Glutamatergic neuron (in vitro differentiated cells): Measurements from ENCODE around the gene HOXD3. TPM values are rescaled to one million over a fixed set of nuclear protein-coding genes. Genes with fewer than 3 reads are reported as not detected.
A peak's percentile ranks its signal among the peaks of the same experiment; 100 is the strongest.

Experiments used
- DNase-seq: peaks from one replicate; pipeline ENCODE4 v3.0.0; 2022
- H3K27ac Mint-ChIP-seq: one replicate; pipeline ENCODE4 v1.8.0; 2020; ENCODE audit warnings: mild to moderate bottlenecking, mixed read lengths, inconsistent platforms; ENCODE audit not compliant: unreplicated experiment
- H3K27me3 Mint-ChIP-seq: one replicate; pipeline ENCODE4 v1.8.0; 2020; ENCODE audit warnings: mild to moderate bottlenecking, moderate library complexity, mixed read lengths, inconsistent platforms; ENCODE audit not compliant: unreplicated experiment
- H3K36me3 Mint-ChIP-seq: one replicate; pipeline ENCODE4 v1.8.0; 2020; ENCODE audit warnings: mild to moderate bottlenecking, mixed read lengths, inconsistent platforms; ENCODE audit not compliant: unreplicated experiment
- H3K4me1 Mint-ChIP-seq: one replicate; pipeline ENCODE4 v1.8.0; 2020; ENCODE audit warnings: mild to moderate bottlenecking, low read depth, mixed read lengths, inconsistent platforms; ENCODE audit not compliant: unreplicated experiment
- H3K4me3 Mint-ChIP-seq: one replicate; pipeline ENCODE4 v1.8.0; 2020; ENCODE audit warnings: mild to moderate bottlenecking, mixed read lengths, inconsistent platforms; ENCODE audit not compliant: unreplicated experiment
- H3K9me3 Mint-ChIP-seq: one replicate; pipeline ENCODE4 v1.8.0; 2020; ENCODE audit warnings: mild to moderate bottlenecking, moderate library complexity, mixed read lengths, inconsistent platforms; ENCODE audit not compliant: unreplicated experiment
- CTCF ChIP-seq: fragments of 200-600 bp; sonication (generic); IDR thresholded peaks from one replicate; pipeline ENCODE4 v1.5.0; 2021; ENCODE audit not compliant: partially characterized antibody, unreplicated experiment
- total RNA-seq: library from RNA; stranded (reverse); fragmentation: NEBNext Ultra II Directional; extraction: Animal tissue kit (Norgen Biotek cat#: 25700); gene quantifications from one replicate; pipeline ENCODE4 v1.2.1, GENCODE V29; 2021; ENCODE audit not compliant: unreplicated experiment

The HOXD3 gene
- total RNA-seq, 1 donor from 2014 or later = not detected

DNA sequence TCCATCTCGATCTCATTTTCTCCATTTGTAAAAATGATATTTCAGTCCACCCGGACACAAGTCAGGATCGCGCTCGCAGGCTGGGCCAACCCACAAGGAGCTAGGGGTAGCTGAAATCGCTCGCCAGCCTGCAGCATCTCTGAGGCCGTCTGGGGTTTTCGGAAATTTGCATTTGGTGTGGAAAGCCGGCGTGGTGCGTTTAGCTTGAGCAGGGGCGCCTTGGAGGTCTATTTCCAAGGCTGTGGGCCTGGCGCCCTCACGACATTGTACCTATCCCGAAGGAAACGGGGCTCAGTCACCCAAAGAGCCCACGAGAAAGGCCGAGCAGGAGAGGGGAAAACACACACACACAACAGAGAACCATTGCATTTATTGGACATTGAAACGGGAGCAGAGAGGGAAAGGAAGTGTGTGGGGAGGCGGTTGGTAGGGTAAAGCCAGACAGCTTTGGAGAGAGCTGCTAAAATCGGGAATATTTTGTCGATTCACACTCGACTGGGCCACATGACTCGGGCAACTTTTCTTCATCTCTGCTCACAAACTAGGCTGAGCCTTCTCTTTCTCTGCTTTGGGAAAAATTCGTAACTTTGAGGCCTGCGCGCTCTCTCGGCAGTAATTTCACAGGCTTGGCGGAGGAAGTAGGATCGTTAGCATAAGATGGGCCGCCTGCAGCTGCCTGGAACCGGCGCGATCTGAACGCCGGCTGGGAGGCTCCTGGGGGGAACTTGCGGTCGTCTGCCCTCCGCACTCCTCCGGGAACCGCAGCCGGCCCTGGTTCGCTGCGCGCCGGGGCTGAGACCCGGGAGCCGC is 28.7 kb upstream of the HOXD3 start:
- Mint-ChIP-seq H3K9me3 (peaks cover 29% of the 10 kb centered on the region), H3K27ac (peak overlapping the region; percentile 44), H3K36me3 (no peaks in the 10 kb centered on the region), H3K27me3 (peaks cover 58% of the 10 kb centered on the region), H3K4me1 (peaks cover 10% of the 10 kb centered on the region), H3K4me3 (peak overlapping the region; percentile 81)
- no peak for TF ChIP-seq CTCF
- DNase-seq = no peak

- Mint-ChIP-seq H3K27ac (peak within 1 kb of the TSS; percentile 44), H3K4me3 (peak within 1 kb of the TSS; percentile 81), H3K36me3 (no peaks in the 10 kb centered on the region), H3K4me1 (peaks cover 7% of the 10 kb centered on the region), H3K9me3 (peaks cover 29% of the 10 kb centered on the region), H3K27me3 (peaks cover 58% of the 10 kb centered on the region)
- peak; percentile 75 for DNase-seq
- no peak for TF ChIP-seq CTCF
Observed at GRCh38 chr2:176128982-176129796, 27.9 kb upstream of the HOXD3 start, which contains the start of gene HOXD8. HOXD8 (plus strand) TSS chr2:176129705; CDS start chr2:176130367, 662 bp downstream.

DNA sequence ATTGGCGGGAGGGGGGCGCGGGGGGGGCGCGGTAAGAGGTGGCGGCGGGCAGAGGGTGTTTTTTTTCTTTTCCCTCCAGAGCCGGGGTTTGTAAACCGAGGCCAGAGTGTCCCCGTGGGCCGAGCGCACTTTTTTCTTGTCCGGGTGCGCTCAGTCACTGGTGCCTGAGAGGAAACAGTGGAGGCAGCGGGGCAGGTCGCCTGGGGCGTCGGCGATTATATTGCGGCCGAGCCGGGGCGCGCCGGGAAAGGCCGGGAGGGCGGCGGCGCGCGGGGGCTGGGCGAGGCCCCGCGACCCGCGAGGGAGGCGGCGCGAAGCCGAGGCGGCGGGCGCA is 27.3 kb upstream of the HOXD3 start:
- Mint-ChIP-seq H3K4me1 (peaks cover 7% of the 10 kb centered on the region), H3K36me3 (no peaks in the 10 kb centered on the region), H3K9me3 (peaks cover 29% of the 10 kb centered on the region), H3K27ac (no peak overlapping the region), H3K27me3 (peaks cover 58% of the 10 kb centered on the region), H3K4me3 (peak overlapping the region; percentile 64)
- TF ChIP-seq CTCF = no peak
- DNase-seq = no peak

- H3K4me3 Mint-ChIP-seq = peak overlapping the region; percentile 82
- TF ChIP-seq CTCF = no peak
- peak; percentile 71 for DNase-seq
- no peak overlapping the region for H3K27ac Mint-ChIP-seq
- H3K9me3 Mint-ChIP-seq = peaks cover 27% of the 10 kb centered on the region
- no peaks in the 10 kb centered on the region for H3K36me3 Mint-ChIP-seq
- peaks cover 57% of the 10 kb centered on the region for H3K27me3 Mint-ChIP-seq
- peaks cover 7% of the 10 kb centered on the region for H3K4me1 Mint-ChIP-seq
Observed at GRCh38 chr2:176130147-176130956, 26.8 kb upstream of the HOXD3 start.
